Neural cell (in vitro differentiated cells): ENCODE data around the gene LGALS3BP. TPM values are rescaled to one million over a fixed set of nuclear protein-coding genes. Genes with fewer than 3 reads are reported as not detected.
"Not testable (repeated sequence)": the region's sequence is repeated elsewhere in the genome, so short reads cannot be mapped to it uniquely, and the experiment has no call there.

Experiments
- H2AFZ ChIP-seq: fragments of 200-600, 300-800 bp; sonication (generic), shearing (Covaris generic); 2 replicates; pipeline ENCODE4 v1.6.0; 2014; ENCODE audit warnings: low read depth, mild to moderate bottlenecking, antibody characterized with exemption, low read length, moderate library complexity
- H3F3A ChIP-seq: fragments of 200-600 bp; shearing (Covaris generic); 2 replicates; pipeline ENCODE4 v1.6.1; 2016; ENCODE audit warnings: mild to moderate bottlenecking, moderate library complexity, mixed read lengths, antibody characterized with exemption, low read length; ENCODE audit not compliant: insufficient read depth, poor library complexity, severe bottlenecking
- H3K27ac ChIP-seq: fragments of 200-600, 300-800 bp; sonication (generic), shearing (Covaris generic); 2 replicates; pipeline ENCODE4 v1.5.1; 2014; ENCODE audit warnings: mild to moderate bottlenecking, low read length, moderate library complexity
- H3K27me3 ChIP-seq: fragments of 300-800, 200-600 bp; sonication (generic), shearing (Covaris generic); 2 replicates; pipeline ENCODE4 v1.6.0; 2014; ENCODE audit warnings: mild to moderate bottlenecking, low read depth, low read length, moderate library complexity; ENCODE audit not compliant: insufficient read depth
- H3K36me3 ChIP-seq: fragments of 300-800, 200-600 bp; sonication (generic), shearing (Covaris generic); 2 replicates; pipeline ENCODE4 v1.5.1; 2014; ENCODE audit warnings: mild to moderate bottlenecking, antibody characterized with exemption, low read length, moderate library complexity; ENCODE audit not compliant: insufficient read depth
- H3K4me2 ChIP-seq: fragments of 300-800, 200-600 bp; sonication (generic), shearing (Covaris generic); 2 replicates; pipeline ENCODE4 v1.6.0; 2014; ENCODE audit warnings: mild to moderate bottlenecking, low read length
- H3K4me3 ChIP-seq: fragments of 300-800, 200-600 bp; sonication (generic), shearing (Covaris generic); 2 replicates; pipeline ENCODE4 v1.5.1; 2014; ENCODE audit warnings: mild to moderate bottlenecking, low read length, moderate library complexity
- H3K79me2 ChIP-seq: fragments of 200-600 bp; shearing (Covaris generic); replicated peaks from 2 replicates; pipeline ENCODE4 v1.6.0; 2014; ENCODE audit warnings: mild to moderate bottlenecking, low read length, moderate library complexity; ENCODE audit not compliant: insufficient read depth
- H3K9ac ChIP-seq: fragments of 300-800, 200-600 bp; sonication (generic), shearing (Covaris generic); 2 replicates; pipeline ENCODE4 v1.6.1; 2016; ENCODE audit warnings: mild to moderate bottlenecking, low read length, mixed read lengths
- H3K9me2 ChIP-seq: fragments of 200-600 bp; shearing (Covaris generic); 2 replicates; pipeline ENCODE4 v1.6.1; 2016; ENCODE audit warnings: mild to moderate bottlenecking, low read length, mixed read lengths; ENCODE audit not compliant: insufficient read depth
- H3K9me3 ChIP-seq: fragments of 200-600, 300-800 bp; sonication (generic), shearing (Covaris generic); 2 replicates; pipeline ENCODE4 v1.6.1; 2016; ENCODE audit warnings: mild to moderate bottlenecking, mixed run types, low read length, moderate library complexity, mixed read lengths
- H4K20me1 ChIP-seq: fragments of 200-600 bp; shearing (Covaris generic); 2 replicates; pipeline ENCODE4 v1.6.1; 2016; ENCODE audit warnings: mild to moderate bottlenecking, mixed run types; ENCODE audit not compliant: insufficient read depth
- EP300 ChIP-seq: fragments of 450-650 bp; conservative IDR thresholded peaks from 2 replicates; pipeline ENCODE4 v1.6.1; 2014; ENCODE audit warnings: antibody characterized with exemption, mild to moderate bottlenecking, moderate library complexity; ENCODE audit not compliant: poor library complexity, severe bottlenecking
- EZH2 ChIP-seq: fragments of 200-600, 300-800 bp; shearing (Covaris generic), sonication (generic); IDR thresholded peaks from 2 replicates; pipeline ENCODE4 v1.6.1; 2014; ENCODE audit warnings: antibody characterized with exemption, low read length, borderline replicate concordance, mild to moderate bottlenecking; ENCODE audit not compliant: insufficient read depth, poor library complexity, severe bottlenecking
- MXI1 ChIP-seq: fragments of 450-650 bp; conservative IDR thresholded peaks from 2 replicates; pipeline ENCODE4 v1.6.1; 2014; ENCODE audit warnings: antibody characterized with exemption, mild to moderate bottlenecking; ENCODE audit not compliant: poor library complexity, severe bottlenecking
- POLR2AphosphoS5 ChIP-seq: IDR thresholded peaks from 2 replicates; pipeline ENCODE4 v1.6.1; 2012
- RAD21 ChIP-seq: fragments of 450-650 bp; conservative IDR thresholded peaks from 2 replicates; pipeline ENCODE4 v1.6.1; 2014; ENCODE audit warnings: antibody characterized with exemption, mild to moderate bottlenecking, moderate library complexity
- SMC3 ChIP-seq: fragments of 450-650 bp; conservative IDR thresholded peaks from 2 replicates; pipeline ENCODE4 v1.6.1; 2014; ENCODE audit warnings: antibody characterized with exemption, mild to moderate bottlenecking, moderate library complexity; ENCODE audit not compliant: poor library complexity
- TAF1 ChIP-seq: IDR thresholded peaks from 2 replicates; pipeline ENCODE4 v1.6.1; 2012; ENCODE audit warnings: low read depth
- polyA plus RNA-seq: library from polyadenylated mRNA; depleted of rRNA; stranded (reverse); fragments of >200 nt; gene quantifications from 2 replicates; pipeline ENCODE4 v1.2.3, GENCODE V29; 2014
- TF ChIP-seq, protein P1 (sequence below): IDR thresholded peaks from 2 replicates; pipeline ENCODE4 v1.6.1; 2012; ENCODE audit warnings: borderline replicate concordance
- TF ChIP-seq, protein P2 (sequence below): fragments of 450-650 bp; IDR thresholded peaks from 2 replicates; pipeline ENCODE4 v1.5.1; 2014; ENCODE audit warnings: antibody characterized with exemption, mild to moderate bottlenecking, moderate library complexity; ENCODE audit not compliant: poor library complexity, severe bottlenecking

Gene LGALS3BP
- polyA plus RNA-seq, 1 donor from 2014 or later = 5.4 TPM

GRCh38 chr17:78946131-78946530, 33.6 kb downstream of the LGALS3BP start:
- no peaks in the 10 kb centered on the region for H4K20me1 ChIP-seq
- no peaks in the 10 kb centered on the region for H3K36me3 ChIP-seq
- no peaks in the 10 kb centered on the region for H3K27me3 ChIP-seq
- no peaks in the 10 kb centered on the region for H3K79me2 ChIP-seq
- TF ChIP-seq POLR2AphosphoS5 (no peak), EP300 (no peak), TAF1 (no peak), RAD21 (no peak), EZH2 (no peak), SMC3 (no peak), MXI1 (no peak)
- TF ChIP-seq, protein P1, sequence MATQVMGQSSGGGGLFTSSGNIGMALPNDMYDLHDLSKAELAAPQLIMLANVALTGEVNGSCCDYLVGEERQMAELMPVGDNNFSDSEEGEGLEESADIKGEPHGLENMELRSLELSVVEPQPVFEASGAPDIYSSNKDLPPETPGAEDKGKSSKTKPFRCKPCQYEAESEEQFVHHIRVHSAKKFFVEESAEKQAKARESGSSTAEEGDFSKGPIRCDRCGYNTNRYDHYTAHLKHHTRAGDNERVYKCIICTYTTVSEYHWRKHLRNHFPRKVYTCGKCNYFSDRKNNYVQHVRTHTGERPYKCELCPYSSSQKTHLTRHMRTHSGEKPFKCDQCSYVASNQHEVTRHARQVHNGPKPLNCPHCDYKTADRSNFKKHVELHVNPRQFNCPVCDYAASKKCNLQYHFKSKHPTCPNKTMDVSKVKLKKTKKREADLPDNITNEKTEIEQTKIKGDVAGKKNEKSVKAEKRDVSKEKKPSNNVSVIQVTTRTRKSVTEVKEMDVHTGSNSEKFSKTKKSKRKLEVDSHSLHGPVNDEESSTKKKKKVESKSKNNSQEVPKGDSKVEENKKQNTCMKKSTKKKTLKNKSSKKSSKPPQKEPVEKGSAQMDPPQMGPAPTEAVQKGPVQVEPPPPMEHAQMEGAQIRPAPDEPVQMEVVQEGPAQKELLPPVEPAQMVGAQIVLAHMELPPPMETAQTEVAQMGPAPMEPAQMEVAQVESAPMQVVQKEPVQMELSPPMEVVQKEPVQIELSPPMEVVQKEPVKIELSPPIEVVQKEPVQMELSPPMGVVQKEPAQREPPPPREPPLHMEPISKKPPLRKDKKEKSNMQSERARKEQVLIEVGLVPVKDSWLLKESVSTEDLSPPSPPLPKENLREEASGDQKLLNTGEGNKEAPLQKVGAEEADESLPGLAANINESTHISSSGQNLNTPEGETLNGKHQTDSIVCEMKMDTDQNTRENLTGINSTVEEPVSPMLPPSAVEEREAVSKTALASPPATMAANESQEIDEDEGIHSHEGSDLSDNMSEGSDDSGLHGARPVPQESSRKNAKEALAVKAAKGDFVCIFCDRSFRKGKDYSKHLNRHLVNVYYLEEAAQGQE = no peak
- TF ChIP-seq, protein P2, sequence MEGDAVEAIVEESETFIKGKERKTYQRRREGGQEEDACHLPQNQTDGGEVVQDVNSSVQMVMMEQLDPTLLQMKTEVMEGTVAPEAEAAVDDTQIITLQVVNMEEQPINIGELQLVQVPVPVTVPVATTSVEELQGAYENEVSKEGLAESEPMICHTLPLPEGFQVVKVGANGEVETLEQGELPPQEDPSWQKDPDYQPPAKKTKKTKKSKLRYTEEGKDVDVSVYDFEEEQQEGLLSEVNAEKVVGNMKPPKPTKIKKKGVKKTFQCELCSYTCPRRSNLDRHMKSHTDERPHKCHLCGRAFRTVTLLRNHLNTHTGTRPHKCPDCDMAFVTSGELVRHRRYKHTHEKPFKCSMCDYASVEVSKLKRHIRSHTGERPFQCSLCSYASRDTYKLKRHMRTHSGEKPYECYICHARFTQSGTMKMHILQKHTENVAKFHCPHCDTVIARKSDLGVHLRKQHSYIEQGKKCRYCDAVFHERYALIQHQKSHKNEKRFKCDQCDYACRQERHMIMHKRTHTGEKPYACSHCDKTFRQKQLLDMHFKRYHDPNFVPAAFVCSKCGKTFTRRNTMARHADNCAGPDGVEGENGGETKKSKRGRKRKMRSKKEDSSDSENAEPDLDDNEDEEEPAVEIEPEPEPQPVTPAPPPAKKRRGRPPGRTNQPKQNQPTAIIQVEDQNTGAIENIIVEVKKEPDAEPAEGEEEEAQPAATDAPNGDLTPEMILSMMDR = no peak
- H2AFZ ChIP-seq = no peak overlapping the region
- no peaks in the 10 kb centered on the region for H3K9me2 ChIP-seq
- no peak overlapping the region for H3K4me3 ChIP-seq
- no peak overlapping the region for H3K27ac ChIP-seq
- H3K9me3 ChIP-seq = peaks cover 4% of the 10 kb centered on the region
- H3K9ac ChIP-seq = no peak overlapping the region
- no peak overlapping the region for H3K4me2 ChIP-seq
- no peaks in the 10 kb centered on the region for H3F3A ChIP-seq

DNA sequence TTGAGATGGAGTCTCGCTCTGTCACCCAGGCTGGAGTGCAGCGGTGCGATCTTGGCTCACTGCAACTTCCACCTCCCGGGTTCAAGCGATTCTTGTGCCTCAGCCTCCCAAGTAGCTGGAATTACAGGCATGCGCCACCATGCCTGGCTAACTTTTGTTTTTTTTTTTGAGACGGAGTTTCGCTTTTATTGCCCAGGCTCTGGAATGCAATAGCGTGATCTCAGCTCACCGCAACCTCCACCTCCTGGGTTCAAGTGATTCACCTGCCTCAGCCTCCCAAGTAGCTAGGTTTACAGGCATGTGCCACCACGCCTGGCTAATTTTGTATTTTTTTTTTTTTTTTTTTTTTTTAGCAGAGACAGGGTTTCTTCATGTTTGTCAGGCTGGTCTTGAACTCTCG, 34.3 kb downstream of the LGALS3BP start:
- not testable (repeated sequence) for H2AFZ ChIP-seq, H3K9ac ChIP-seq, H3K27me3 ChIP-seq, H3F3A ChIP-seq, H3K4me2 ChIP-seq, H3K79me2 ChIP-seq, H3K4me3 ChIP-seq, H3K9me3 ChIP-seq, H3K9me2 ChIP-seq, H3K36me3 ChIP-seq, H3K27ac ChIP-seq, H4K20me1 ChIP-seq

GRCh38 chr17:78944956-78945355, 34.8 kb downstream of the LGALS3BP start:
- Histone ChIP-seq H3K9ac (no peak overlapping the region), H3K4me3 (no peak overlapping the region), H3K9me2 (no peaks in the 10 kb centered on the region), H4K20me1 (no peaks in the 10 kb centered on the region), H3K9me3 (no peaks in the 10 kb centered on the region), H3K27ac (no peak overlapping the region), H3K27me3 (no peaks in the 10 kb centered on the region), H3K4me2 (no peak overlapping the region), H3F3A (no peaks in the 10 kb centered on the region), H2AFZ (no peak overlapping the region), H3K79me2 (no peaks in the 10 kb centered on the region), H3K36me3 (no peaks in the 10 kb centered on the region)
- no peak for TF ChIP-seq RAD21
- TF ChIP-seq MXI1 = no peak
- no peak for TF ChIP-seq POLR2AphosphoS5
- no peak for TF ChIP-seq SMC3
- TF ChIP-seq, protein P1 = no peak
- TF ChIP-seq, protein P2 = no peak
- no peak for TF ChIP-seq TAF1
